Sigmoid colon (tissue), 7 donors: Measurements from ENCODE around the gene PPP6R3. TPM values are rescaled to one million over a fixed set of nuclear protein-coding genes. Genes with fewer than 3 reads are reported as not detected.

Experiments used
- DNase-seq: peaks from one replicate; pipeline ENCODE4 v3.0.0-alpha.2; 2019
- H3K27ac ChIP-seq, 4 donors: fragments of 200-600 bp; sonication (generic); one replicate each; pipeline ENCODE4 v1.5.1; 2016 to 2019; ENCODE audit warnings: mild to moderate bottlenecking in 1 of 4
- H3K27me3 ChIP-seq, 3 donors: fragments of 200-600 bp; sonication (generic); one replicate each; pipeline ENCODE4 v1.5.1; 2019; ENCODE audit warnings: mild to moderate bottlenecking in 1 of 3
- H3K36me3 ChIP-seq, 4 donors: fragments of 200-600 bp; sonication (generic); one replicate each; pipeline ENCODE4 v1.5.1; 2016 to 2019
- H3K4me1 ChIP-seq, 4 donors: fragments of 200-600 bp; sonication (generic); one replicate each; pipeline ENCODE4 v1.5.1; 2017 to 2019
- H3K4me3 ChIP-seq, 4 donors: fragments of 200-600 bp; sonication (generic); one replicate each; pipeline ENCODE4 v1.5.1; 2017 to 2019; ENCODE audit warnings: mild to moderate bottlenecking in 2 of 4, moderate library complexity in 1 of 4
- H3K9me3 ChIP-seq, 4 donors: fragments of 200-600 bp in 3 of 4; sonication (generic) in 3 of 4; one replicate each; pipeline versions ENCODE4 v1.5.1 to v1.6.1; 2013 to 2019
- CTCF ChIP-seq, 4 experiments: fragments of 450-650 bp in 3 of 4; fragments of 200-600 bp in 1 of 4; IDR thresholded peaks; one replicate each; pipeline ENCODE4 v1.5.1; 2016 to 2019; ENCODE audit warnings: antibody characterized with exemption in 4 of 4, mild to moderate bottlenecking in 3 of 4, moderate library complexity in 2 of 4
- EP300 ChIP-seq, 4 donors: sonication (generic); formaldehyde crosslinking; IDR thresholded peaks; one replicate each; pipeline ENCODE4 v1.6.1; 2017; ENCODE audit warnings: antibody characterized with exemption in 4 of 4
- POLR2A ChIP-seq, 2 donors: fragments of 450-650 bp; IDR thresholded peaks; one replicate each; pipeline ENCODE4 v1.6.1; 2016; ENCODE audit warnings: antibody characterized with exemption in 2 of 2, mild to moderate bottlenecking in 2 of 2, moderate library complexity in 2 of 2
- POLR2AphosphoS5 ChIP-seq, 4 donors: sonication (generic); formaldehyde crosslinking; IDR thresholded peaks; one replicate each; pipeline ENCODE4 v1.6.1; 2017; ENCODE audit warnings: antibody characterized with exemption in 4 of 4
- WGBS, 2 donors: extraction: QIAGEN DNeasy Blood & Tissue Kit; methylation state at CpG; one replicate each; pipeline ENCODE4 v1.1.7; 2013; 5-methylcytosine and 5-hydroxymethylcytosine counted together
- intact Hi-C: fragments of 100-400 bp; cut with DNase I; formaldehyde crosslinking; loops from one replicate; pipeline ENCODE4 v1.15.1; 2023
- polyA plus RNA-seq, 3 donors: library from polyadenylated mRNA; stranded (reverse); fragments of 200-250 nt; gene quantifications; one replicate each; pipeline ENCODE4 v1.2.3, GENCODE V29; 2013
- small RNA-seq, 3 donors: library from RNA; depleted of rRNA; stranded (forward); fragments of <200 nt; gene quantifications; one replicate each; pipeline ENCODE3, GENCODE V24; 2016
- total RNA-seq, 4 donors: library from RNA; depleted of rRNA; stranded (reverse); fragments of >200 nt; gene quantifications; one replicate each; pipeline ENCODE4 v1.1.0, GENCODE V29; 2016
- donor health status: healthy with polysubstance abuse.
- donor health status: Bipolar disorder and iron deficiency.
- donor health status: healthy.

Gene PPP6R3
- total and polyA plus RNA-seq, 7 donors: 24.0 to 157 (median 133) TPM

GRCh38 chr11:68661697-68662603, 201.4 kb downstream of the PPP6R3 start:
- Histone ChIP-seq H3K36me3 (no peaks in the 10 kb centered on the region), H3K27me3 (peaks cover 0 to 15% (median 0%) of the 10 kb centered on the region in 3 donors), H3K4me3 (no peak overlapping the region), H3K27ac (no peak overlapping the region), H3K4me1 (peaks cover 0 to 6% (median 2%) of the 10 kb centered on the region in 4 donors), H3K9me3 (no peaks in the 10 kb centered on the region)
- peak; percentile 60 for DNase-seq
- no peak for TF ChIP-seq CTCF (IDR thresholded peaks at IDR 0.05)
- no peak for TF ChIP-seq EP300 (IDR thresholded peaks at IDR 0.05)
- no peak for TF ChIP-seq POLR2A (IDR thresholded peaks at IDR 0.05)
- TF ChIP-seq POLR2AphosphoS5 (IDR thresholded peaks at IDR 0.05): no peak
- intact Hi-C loops: no loop called here
- WGBS, 2 donors: 81 to 85% methylated on average over 18 of the region's 18 CpGs

- Histone ChIP-seq H3K27me3 (peaks cover 0 to 15% (median 0%) of the 10 kb centered on the region in 3 donors), H3K9me3 (no peaks in the 10 kb centered on the region), H3K4me3 (no peak overlapping the region), H3K4me1 (peaks cover 0 to 6% (median 2%) of the 10 kb centered on the region in 4 donors), H3K36me3 (no peaks in the 10 kb centered on the region), H3K27ac (no peak overlapping the region)
- TF ChIP-seq EP300 (IDR thresholded peaks at IDR 0.05): no peak
- TF ChIP-seq CTCF (IDR thresholded peaks at IDR 0.05): no peak
- TF ChIP-seq POLR2AphosphoS5 (IDR thresholded peaks at IDR 0.05): no peak
- TF ChIP-seq POLR2A (IDR thresholded peaks at IDR 0.05): no peak
- intact Hi-C loops: no loop called here
- WGBS, 2 donors: 82 to 89% methylated on average over 18 of the region's 18 CpGs
- DNase-seq: peak; percentile 22
These were observed 203.0 kb downstream of the PPP6R3 start for GRCh38 chr11:68663482-68664010.

GRCh38 chr11:68664141-68664540, 203.6 kb downstream of the PPP6R3 start:
- peaks cover 0 to 3% (median 1%) of the 10 kb centered on the region in 4 donors for H3K4me1 ChIP-seq
- intact Hi-C loops: no loop called here
- DNase-seq: peak; percentile 26
- no peak for TF ChIP-seq CTCF (IDR thresholded peaks at IDR 0.05)
- no peak for TF ChIP-seq EP300 (IDR thresholded peaks at IDR 0.05)
- TF ChIP-seq POLR2AphosphoS5 (IDR thresholded peaks at IDR 0.05): no peak
- TF ChIP-seq POLR2A (IDR thresholded peaks at IDR 0.05): no peak
- no peak overlapping the region for H3K27ac ChIP-seq
- peaks cover 0 to 15% (median 0%) of the 10 kb centered on the region in 3 donors for H3K27me3 ChIP-seq
- H3K4me3 ChIP-seq: no peak overlapping the region
- WGBS, 2 donors: 82 to 88% methylated on average over 9 of the region's 9 CpGs
- H3K36me3 ChIP-seq: no peaks in the 10 kb centered on the region
- H3K9me3 ChIP-seq: no peaks in the 10 kb centered on the region

GRCh38 chr11:68664906-68665305, 204.4 kb downstream of the PPP6R3 start:
- no peak overlapping the region for H3K4me3 ChIP-seq
- intact Hi-C loops: no loop called here
- TF ChIP-seq CTCF (IDR thresholded peaks at IDR 0.05) (no peak), EP300 (IDR thresholded peaks at IDR 0.05) (no peak), POLR2AphosphoS5 (IDR thresholded peaks at IDR 0.05) (no peak), POLR2A (IDR thresholded peaks at IDR 0.05) (no peak)
- peaks cover 0 to 15% (median 0%) of the 10 kb centered on the region in 3 donors for H3K27me3 ChIP-seq
- DNase-seq: peak; percentile 54
- no peaks in the 10 kb centered on the region for H3K36me3 ChIP-seq
- H3K27ac ChIP-seq: no peak overlapping the region
- no peaks in the 10 kb centered on the region for H3K9me3 ChIP-seq
- H3K4me1 ChIP-seq: no peaks in the 10 kb centered on the region
- 93 to 94% methylated on average over 7 of the region's 7 CpGs for WGBS, 2 donors

Small RNA genes within 50 kb of the gene (small RNA-seq; reads per million reads assigned to genes)
- gene NDUFA3P2: 0 reads per million in 3 donors

Other genes with a start within 250 kb of the PPP6R3 start
- 10 to 100 TPM; 38.7 to 45.7 (median 39.1) TPM for gene KMT5B, start 247.5 kb upstream of the PPP6R3 start, total RNA-seq
- 10 to 100 TPM; 20.8 to 21.4 (median 21.0) TPM for gene KMT5B, start 247.5 kb upstream of the PPP6R3 start, polyA plus RNA-seq
- 10 to 100 TPM; 13.7 to 25.4 (median 21.9) TPM for gene C11orf24, start 188.8 kb upstream of the PPP6R3 start, total RNA-seq
- 10 to 100 TPM; 37.8 to 70.3 (median 40.6) TPM for gene C11orf24, start 188.8 kb upstream of the PPP6R3 start, polyA plus RNA-seq
- 10 to 100 TPM; 18.3 to 43.8 (median 29.2) TPM for gene LRP5, start 148.2 kb upstream of the PPP6R3 start, total RNA-seq
- 10 to 100 TPM; 18.0 to 63.1 (median 20.4) TPM for gene LRP5, start 148.2 kb upstream of the PPP6R3 start, polyA plus RNA-seq
- 10 to 100 TPM in 3 of 4 donors, 1 to 10 TPM in 1; 4.1 to 11.8 (median 11.4) TPM for gene GAL, start 223.8 kb downstream of the PPP6R3 start, total RNA-seq
- 10 to 100 TPM in 1 of 3 donors, not detected in 2; 12.9 TPM for gene GAL, start 223.8 kb downstream of the PPP6R3 start, polyA plus RNA-seq